Measurements from ENCODE around the gene CERCAM.

DNA sequence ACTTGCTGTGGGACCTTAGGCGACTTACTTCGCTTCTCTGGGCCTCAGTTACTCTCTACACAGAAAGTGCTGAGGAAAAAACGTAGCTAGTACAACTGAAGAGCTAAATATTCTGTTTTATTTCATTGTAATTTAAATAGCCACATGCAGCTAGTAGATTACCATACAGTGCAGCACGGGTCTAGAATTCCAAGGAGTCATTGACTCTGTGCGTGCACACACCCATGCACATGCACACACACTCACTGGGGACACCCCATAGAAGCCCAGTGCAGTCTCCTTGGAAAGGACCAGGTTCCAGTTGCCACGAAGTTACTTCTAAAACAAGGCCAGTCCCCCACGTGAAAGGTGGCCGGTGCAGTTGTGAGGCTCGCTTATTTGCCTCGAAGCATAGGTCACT lies 32.5 kb upstream of the CERCAM start:
- TF ChIP-seq, protein P1, sequence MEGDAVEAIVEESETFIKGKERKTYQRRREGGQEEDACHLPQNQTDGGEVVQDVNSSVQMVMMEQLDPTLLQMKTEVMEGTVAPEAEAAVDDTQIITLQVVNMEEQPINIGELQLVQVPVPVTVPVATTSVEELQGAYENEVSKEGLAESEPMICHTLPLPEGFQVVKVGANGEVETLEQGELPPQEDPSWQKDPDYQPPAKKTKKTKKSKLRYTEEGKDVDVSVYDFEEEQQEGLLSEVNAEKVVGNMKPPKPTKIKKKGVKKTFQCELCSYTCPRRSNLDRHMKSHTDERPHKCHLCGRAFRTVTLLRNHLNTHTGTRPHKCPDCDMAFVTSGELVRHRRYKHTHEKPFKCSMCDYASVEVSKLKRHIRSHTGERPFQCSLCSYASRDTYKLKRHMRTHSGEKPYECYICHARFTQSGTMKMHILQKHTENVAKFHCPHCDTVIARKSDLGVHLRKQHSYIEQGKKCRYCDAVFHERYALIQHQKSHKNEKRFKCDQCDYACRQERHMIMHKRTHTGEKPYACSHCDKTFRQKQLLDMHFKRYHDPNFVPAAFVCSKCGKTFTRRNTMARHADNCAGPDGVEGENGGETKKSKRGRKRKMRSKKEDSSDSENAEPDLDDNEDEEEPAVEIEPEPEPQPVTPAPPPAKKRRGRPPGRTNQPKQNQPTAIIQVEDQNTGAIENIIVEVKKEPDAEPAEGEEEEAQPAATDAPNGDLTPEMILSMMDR (conservative IDR thresholded peaks at IDR 0.05; ENCODE audit: low read depth, low read length): no peak
- no peak for TF ChIP-seq RAD21 (IDR thresholded peaks at IDR 0.05; ENCODE audit: low read length)
- TF ChIP-seq POLR2A (IDR thresholded peaks at IDR 0.05; ENCODE audit: low read depth, low read length): no peak
- no peak for TF ChIP-seq BHLHE40 (IDR thresholded peaks at IDR 0.05; ENCODE audit: low read depth, low read length)
- no peak for TF ChIP-seq FOS (IDR thresholded peaks at IDR 0.05; ENCODE audit: low read depth, low read length)
- TF ChIP-seq RCOR1 (IDR thresholded peaks at IDR 0.05; ENCODE audit: insufficient replicate concordance, low read length): no peak
- no peak for TF ChIP-seq RFX5 (IDR thresholded peaks at IDR 0.05; ENCODE audit: low read depth, low read length)
- TF ChIP-seq, protein P2, sequence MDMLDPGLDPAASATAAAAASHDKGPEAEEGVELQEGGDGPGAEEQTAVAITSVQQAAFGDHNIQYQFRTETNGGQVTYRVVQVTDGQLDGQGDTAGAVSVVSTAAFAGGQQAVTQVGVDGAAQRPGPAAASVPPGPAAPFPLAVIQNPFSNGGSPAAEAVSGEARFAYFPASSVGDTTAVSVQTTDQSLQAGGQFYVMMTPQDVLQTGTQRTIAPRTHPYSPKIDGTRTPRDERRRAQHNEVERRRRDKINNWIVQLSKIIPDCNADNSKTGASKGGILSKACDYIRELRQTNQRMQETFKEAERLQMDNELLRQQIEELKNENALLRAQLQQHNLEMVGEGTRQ (IDR thresholded peaks at IDR 0.05; ENCODE audit: low read depth, low read length): no peak
- no peak for TF ChIP-seq MAFK (IDR thresholded peaks at IDR 0.05; ENCODE audit: low read depth, low read length)
- TF ChIP-seq SMC3 (IDR thresholded peaks at IDR 0.05; ENCODE audit: low read depth, low read length): no peak

Measured in IMR-90 (cell line).